ENCODE results near the gene USP21.

The USP21 gene

GRCh38 chr1:161171696-161172095 is 12.4 kb downstream of the USP21 start:
- TF ChIP-seq CTCF (IDR thresholded peaks at IDR 0.05; ENCODE audit: low read depth, low read length), result no peak
- no peak overlapping the region for H3K4me3 ChIP-seq (ENCODE audit: low read depth, low read length)

- no peak overlapping the region for H3K4me3 ChIP-seq (ENCODE audit: low read depth, low read length)
- TF ChIP-seq CTCF (IDR thresholded peaks at IDR 0.05; ENCODE audit: low read depth, low read length), result no peak
These were observed 13.0 kb downstream of the USP21 start for GRCh38 chr1:161172349-161172748.

- TF ChIP-seq CTCF (IDR thresholded peaks at IDR 0.05; ENCODE audit: low read depth, low read length), result no peak
- H3K4me3 ChIP-seq (ENCODE audit: low read depth, low read length), result no peak overlapping the region
These were observed 13.6 kb downstream of the USP21 start for GRCh38 chr1:161172776-161173376.

GRCh38 chr1:161173711-161174110 is 14.4 kb downstream of the USP21 start:
- no peak for TF ChIP-seq CTCF (IDR thresholded peaks at IDR 0.05; ENCODE audit: low read depth, low read length)
- H3K4me3 ChIP-seq (ENCODE audit: low read depth, low read length), result no peak overlapping the region

GRCh38 chr1:161174911-161175310 is 15.6 kb downstream of the USP21 start:
- H3K4me3 ChIP-seq (ENCODE audit: low read depth, low read length), result no peak overlapping the region
- TF ChIP-seq CTCF (IDR thresholded peaks at IDR 0.05; ENCODE audit: low read depth, low read length), result no peak

- no peak for TF ChIP-seq CTCF (IDR thresholded peaks at IDR 0.05; ENCODE audit: low read depth, low read length)
- H3K4me3 ChIP-seq (ENCODE audit: low read depth, low read length), result peak overlapping the region; percentile 88; the same call in 1 of the 2 replicates
These were observed 16.6 kb downstream of the USP21 start for GRCh38 chr1:161175771-161176453.

GRCh38 chr1:161176468-161177111 is 17.3 kb downstream of the USP21 start:
- no peak for TF ChIP-seq CTCF (IDR thresholded peaks at IDR 0.05; ENCODE audit: low read depth, low read length)
- H3K4me3 ChIP-seq (ENCODE audit: low read depth, low read length), result peak overlapping the region; percentile 88
